ENCODE data around the gene FILIP1L.
A peak's percentile ranks its signal among the peaks of the same experiment; 100 is the strongest.

The FILIP1L gene

DNA sequence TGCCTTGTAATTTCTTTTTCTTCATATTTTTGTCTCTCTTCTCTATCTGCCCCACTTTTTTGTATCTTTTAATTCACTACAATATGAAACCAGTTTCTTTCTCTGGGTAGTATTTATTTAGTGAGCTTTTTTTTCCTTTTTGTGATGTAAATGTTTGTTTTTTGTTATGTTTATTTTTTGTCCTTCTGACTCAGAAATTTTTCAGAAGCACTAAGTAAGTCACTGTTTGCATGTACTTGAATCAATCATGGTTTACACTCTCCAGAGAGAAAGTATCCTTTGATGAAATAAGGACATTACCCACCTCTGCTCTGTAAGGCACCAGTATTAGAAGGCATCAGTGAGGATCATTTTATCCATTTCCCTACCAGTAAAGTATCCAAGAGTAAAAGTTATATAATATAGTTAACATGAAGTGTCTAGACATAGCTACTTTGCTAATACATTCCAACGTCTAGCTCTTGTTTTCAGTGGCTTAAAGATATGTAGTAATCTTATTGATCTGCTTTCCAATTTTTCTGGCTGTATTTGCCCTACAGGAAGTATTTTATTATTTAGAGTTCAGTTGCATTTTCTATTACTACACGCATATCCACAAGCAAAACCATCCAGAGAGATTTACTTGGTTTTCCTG is 25.4 kb downstream of the FILIP1L start:
- no peak overlapping the region for H3K4me3 ChIP-seq (IDR thresholded peaks at IDR 0.05; ENCODE audit: insufficient read depth, low read depth, low read length)

DNA sequence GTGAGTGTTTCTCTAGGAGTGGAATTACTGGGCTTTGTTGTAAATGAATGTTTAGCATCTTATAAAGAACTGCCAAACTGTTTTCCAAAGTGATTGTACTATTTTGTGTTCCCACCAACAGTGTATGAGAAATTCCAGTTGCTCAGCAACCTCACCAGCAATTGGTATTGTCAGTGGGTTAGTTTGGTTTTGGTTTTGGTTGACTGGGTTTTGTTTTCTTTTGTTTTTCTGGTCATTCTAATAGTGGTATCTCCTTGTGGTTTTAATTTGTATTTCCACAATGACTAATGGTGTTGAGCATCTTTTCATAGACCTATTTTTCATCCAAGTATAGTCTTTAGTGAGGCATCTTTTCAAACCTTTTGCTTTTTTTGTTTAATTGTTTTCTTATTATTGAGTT is 27.1 kb downstream of the FILIP1L start:
- Histone ChIP-seq H3K9ac (peak overlapping the region; percentile 45; the same call in 1 of the 2 replicates), H3K27ac (peak overlapping the region; percentile 86)

More for the DNA sequence above, 25.4 kb downstream of the FILIP1L start:
- Histone ChIP-seq H3K36me3 (ENCODE audit: insufficient read depth) (no peaks in the 10 kb centered on the region), H3K27ac (no peak overlapping the region), H3K9ac (no peak overlapping the region), H3K27me3 (ENCODE audit: insufficient read depth, low read depth) (no peaks in the 10 kb centered on the region), H4K20me1 (ENCODE audit: insufficient read depth) (no peaks in the 10 kb centered on the region), H3K79me2 (ENCODE audit: insufficient read depth, low read depth) (no peaks in the 10 kb centered on the region), H2AFZ (ENCODE audit: low read depth) (no peak overlapping the region), H3K4me2 (peak overlapping the region; percentile 88; the same call in 1 of the 2 replicates), H3K4me1 (ENCODE audit: low read depth, poor library complexity, severe bottlenecking) (peaks cover 72% of the 10 kb centered on the region)
- TF ChIP-seq, protein P1, sequence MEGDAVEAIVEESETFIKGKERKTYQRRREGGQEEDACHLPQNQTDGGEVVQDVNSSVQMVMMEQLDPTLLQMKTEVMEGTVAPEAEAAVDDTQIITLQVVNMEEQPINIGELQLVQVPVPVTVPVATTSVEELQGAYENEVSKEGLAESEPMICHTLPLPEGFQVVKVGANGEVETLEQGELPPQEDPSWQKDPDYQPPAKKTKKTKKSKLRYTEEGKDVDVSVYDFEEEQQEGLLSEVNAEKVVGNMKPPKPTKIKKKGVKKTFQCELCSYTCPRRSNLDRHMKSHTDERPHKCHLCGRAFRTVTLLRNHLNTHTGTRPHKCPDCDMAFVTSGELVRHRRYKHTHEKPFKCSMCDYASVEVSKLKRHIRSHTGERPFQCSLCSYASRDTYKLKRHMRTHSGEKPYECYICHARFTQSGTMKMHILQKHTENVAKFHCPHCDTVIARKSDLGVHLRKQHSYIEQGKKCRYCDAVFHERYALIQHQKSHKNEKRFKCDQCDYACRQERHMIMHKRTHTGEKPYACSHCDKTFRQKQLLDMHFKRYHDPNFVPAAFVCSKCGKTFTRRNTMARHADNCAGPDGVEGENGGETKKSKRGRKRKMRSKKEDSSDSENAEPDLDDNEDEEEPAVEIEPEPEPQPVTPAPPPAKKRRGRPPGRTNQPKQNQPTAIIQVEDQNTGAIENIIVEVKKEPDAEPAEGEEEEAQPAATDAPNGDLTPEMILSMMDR (conservative IDR thresholded peaks at IDR 0.05; ENCODE audit: low read depth, low read length), result no peak

DNA sequence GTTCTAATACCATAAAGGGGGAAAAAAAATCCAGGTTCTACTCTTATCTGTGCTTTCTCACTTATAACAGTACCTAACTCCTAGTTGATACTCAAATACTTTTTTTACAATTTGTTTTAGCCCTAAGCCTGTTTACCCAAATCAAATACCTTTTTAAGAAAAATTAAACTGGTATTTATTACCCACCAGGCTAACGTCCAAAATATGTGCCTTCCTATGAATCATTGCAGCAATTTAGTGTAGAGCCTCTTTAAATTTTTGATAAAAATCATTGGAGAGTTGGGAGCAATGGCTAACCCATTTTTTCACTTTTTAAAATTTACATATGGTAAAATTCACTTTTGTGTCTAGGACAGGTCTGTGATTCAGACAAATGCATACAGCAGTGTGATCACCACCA is 27.9 kb downstream of the FILIP1L start:
- TF ChIP-seq, protein P1 (conservative IDR thresholded peaks at IDR 0.05; ENCODE audit: low read depth, low read length), result no peak
- Histone ChIP-seq H3K27me3 (ENCODE audit: insufficient read depth, low read depth) (no peaks in the 10 kb centered on the region), H3K79me2 (ENCODE audit: insufficient read depth, low read depth) (no peaks in the 10 kb centered on the region), H3K4me2 (peak overlapping the region; percentile 88), H3K27ac (peak overlapping the region; percentile 86), H3K4me1 (ENCODE audit: low read depth, poor library complexity, severe bottlenecking) (peaks cover 91% of the 10 kb centered on the region), H4K20me1 (ENCODE audit: insufficient read depth) (no peaks in the 10 kb centered on the region), H3K36me3 (ENCODE audit: insufficient read depth) (no peaks in the 10 kb centered on the region), H2AFZ (ENCODE audit: low read depth) (no peak overlapping the region), H3K4me3 (IDR thresholded peaks at IDR 0.05; ENCODE audit: insufficient read depth, low read depth, low read length) (peak overlapping the region; percentile 20), H3K9ac (peak overlapping the region; percentile 45; the same call in 1 of the 2 replicates)

More for the DNA sequence above, 27.1 kb downstream of the FILIP1L start:
- H3K4me2 ChIP-seq, result peak overlapping the region; percentile 88
- peaks cover 83% of the 10 kb centered on the region for H3K4me1 ChIP-seq (ENCODE audit: low read depth, poor library complexity, severe bottlenecking)
- H3K4me3 ChIP-seq (IDR thresholded peaks at IDR 0.05; ENCODE audit: insufficient read depth, low read depth, low read length), result peak overlapping the region; percentile 20
- H3K27me3 ChIP-seq (ENCODE audit: insufficient read depth, low read depth), result no peaks in the 10 kb centered on the region
- H4K20me1 ChIP-seq (ENCODE audit: insufficient read depth), result no peaks in the 10 kb centered on the region
- TF ChIP-seq, protein P1 (conservative IDR thresholded peaks at IDR 0.05; ENCODE audit: low read depth, low read length), result no peak
- H3K79me2 ChIP-seq (ENCODE audit: insufficient read depth, low read depth), result no peaks in the 10 kb centered on the region
- H3K36me3 ChIP-seq (ENCODE audit: insufficient read depth), result no peaks in the 10 kb centered on the region
- H2AFZ ChIP-seq (ENCODE audit: low read depth), result no peak overlapping the region

DNA sequence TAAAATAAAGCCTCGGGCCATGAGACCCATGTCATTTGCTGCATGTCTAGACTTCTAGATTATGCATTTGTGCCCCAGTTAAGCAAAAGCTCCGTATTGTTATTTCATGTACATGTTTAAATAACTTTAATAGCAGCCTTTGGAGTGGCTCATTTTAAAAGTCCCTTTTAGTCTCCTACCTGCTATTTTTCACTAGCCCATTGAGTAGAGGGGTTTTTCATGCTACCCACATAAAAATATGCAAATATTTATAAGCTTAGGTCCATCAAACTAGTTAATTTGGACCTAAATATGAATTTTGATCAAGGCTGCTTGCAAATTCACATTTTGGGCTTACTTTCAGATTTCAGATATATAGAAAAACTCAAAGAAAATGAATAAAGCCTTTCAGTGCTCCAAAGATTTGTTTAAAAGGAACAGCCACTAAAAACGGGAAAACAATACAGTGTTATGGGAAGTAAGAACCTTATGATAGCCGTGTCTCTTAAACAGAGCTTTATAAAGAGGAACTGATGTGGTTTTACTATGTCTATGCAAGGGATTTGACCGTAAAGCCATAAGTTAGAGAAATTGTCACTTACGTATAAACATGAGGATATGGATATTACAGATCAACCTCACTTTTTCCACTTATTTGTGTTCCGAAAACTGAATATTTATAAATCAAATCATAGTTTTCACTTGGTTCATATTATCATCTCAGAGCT is 30.0 kb downstream of the FILIP1L start:
- no peaks in the 10 kb centered on the region for H3K79me2 ChIP-seq (ENCODE audit: insufficient read depth, low read depth)
- peaks cover 75% of the 10 kb centered on the region for H3K4me1 ChIP-seq (ENCODE audit: low read depth, poor library complexity, severe bottlenecking)
- peak overlapping the region; percentile 60 for H3K4me2 ChIP-seq
- H2AFZ ChIP-seq (ENCODE audit: low read depth), result no peak overlapping the region
- TF ChIP-seq, protein P1 (conservative IDR thresholded peaks at IDR 0.05; ENCODE audit: low read depth, low read length), result no peak
- H3K36me3 ChIP-seq (ENCODE audit: insufficient read depth), result no peaks in the 10 kb centered on the region
- no peak overlapping the region for H3K27ac ChIP-seq
- H4K20me1 ChIP-seq (ENCODE audit: insufficient read depth), result no peaks in the 10 kb centered on the region
- H3K9ac ChIP-seq, result no peak overlapping the region
- no peaks in the 10 kb centered on the region for H3K27me3 ChIP-seq (ENCODE audit: insufficient read depth, low read depth)
- H3K4me3 ChIP-seq (IDR thresholded peaks at IDR 0.05; ENCODE audit: insufficient read depth, low read depth, low read length), result no peak overlapping the region
